HG03095 (cell line): ENCODE data around the gene VPS13D.

Experiments used
- ATAC-seq: cut with Tn5 transposase; IDR thresholded peaks from one replicate; pipeline ENCODE4 v1.9.1; 2021; ENCODE audit warnings: moderate library complexity; ENCODE audit not compliant: unreplicated experiment

VPS13D gene

GRCh38 chr1:12229835-12230548 is at the start of gene VPS13D:
Gene VPS13D (plus strand): TSS chr1:12230030. CDS start chr1:12234267, 4,237 bp downstream.
- ATAC-seq: peak; percentile 80

GRCh38 chr1:12180315-12180714 is 49.5 kb upstream of the VPS13D start:
- ATAC-seq: no peak

- ATAC-seq: no peak
These were observed 48.9 kb upstream of the VPS13D start for GRCh38 chr1:12180903-12181302.

- no peak for ATAC-seq
These were observed 48.3 kb upstream of the VPS13D start for GRCh38 chr1:12181568-12181967.

GRCh38 chr1:12182410-12182984 is 47.3 kb upstream of the VPS13D start:
- ATAC-seq: no peak

GRCh38 chr1:12183095-12183794 is 46.6 kb upstream of the VPS13D start:
- no peak for ATAC-seq

- no peak for ATAC-seq
These were observed 45.7 kb upstream of the VPS13D start for GRCh38 chr1:12184008-12184681.

- no peak for ATAC-seq
These were observed 44.6 kb upstream of the VPS13D start for GRCh38 chr1:12185036-12185917.

GRCh38 chr1:12185918-12186678 is 43.7 kb upstream of the VPS13D start:
- no peak for ATAC-seq

GRCh38 chr1:12186679-12186985 is 43.2 kb upstream of the VPS13D start:
- ATAC-seq: no peak

- ATAC-seq: no peak
These were observed 41.7 kb upstream of the VPS13D start for GRCh38 chr1:12188115-12188514.

- no peak for ATAC-seq
These were observed 41.0 kb upstream of the VPS13D start for GRCh38 chr1:12188657-12189327.

- ATAC-seq: no peak
These were observed 40.5 kb upstream of the VPS13D start for GRCh38 chr1:12189328-12189682.

GRCh38 chr1:12191242-12192032 is 38.4 kb upstream of the VPS13D start:
- no peak for ATAC-seq

GRCh38 chr1:12194666-12195216 is 35.1 kb upstream of the VPS13D start:
- ATAC-seq: no peak

- no peak for ATAC-seq
These were observed 34.4 kb upstream of the VPS13D start for GRCh38 chr1:12195416-12195815.

- ATAC-seq: no peak
These were observed 33.0 kb upstream of the VPS13D start for GRCh38 chr1:12196641-12197482.

GRCh38 chr1:12197483-12197880 is 32.3 kb upstream of the VPS13D start:
- no peak for ATAC-seq
